ENCODE measurements around the gene CD151. TPM values are rescaled to one million over a fixed set of nuclear protein-coding genes. Genes with fewer than 3 reads are reported as not detected.
A peak's percentile ranks its signal among the peaks of the same experiment; 100 is the strongest.

Gene CD151
- total RNA-seq, 1 experiment from 2014 or later: 115 TPM

- Mint-ChIP-seq H3K27ac (no peak overlapping the region), H3K4me1 (peaks cover 41% of the 10 kb centered on the region), H3K36me3 (no peaks in the 10 kb centered on the region), H3K27me3 (ENCODE audit: low read depth) (peaks cover 33% of the 10 kb centered on the region), H3K4me3 (peak overlapping the region; percentile 69), H3K9me3 (no peaks in the 10 kb centered on the region)
- ATAC-seq (no peak), DNase-seq (ENCODE audit: low spot score) (no peak)
- TF ChIP-seq, protein P1, sequence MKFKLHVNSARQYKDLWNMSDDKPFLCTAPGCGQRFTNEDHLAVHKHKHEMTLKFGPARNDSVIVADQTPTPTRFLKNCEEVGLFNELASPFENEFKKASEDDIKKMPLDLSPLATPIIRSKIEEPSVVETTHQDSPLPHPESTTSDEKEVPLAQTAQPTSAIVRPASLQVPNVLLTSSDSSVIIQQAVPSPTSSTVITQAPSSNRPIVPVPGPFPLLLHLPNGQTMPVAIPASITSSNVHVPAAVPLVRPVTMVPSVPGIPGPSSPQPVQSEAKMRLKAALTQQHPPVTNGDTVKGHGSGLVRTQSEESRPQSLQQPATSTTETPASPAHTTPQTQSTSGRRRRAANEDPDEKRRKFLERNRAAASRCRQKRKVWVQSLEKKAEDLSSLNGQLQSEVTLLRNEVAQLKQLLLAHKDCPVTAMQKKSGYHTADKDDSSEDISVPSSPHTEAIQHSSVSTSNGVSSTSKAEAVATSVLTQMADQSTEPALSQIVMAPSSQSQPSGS (CRISPR knock-in tag; IDR thresholded peaks at IDR 0.05; ENCODE audit: borderline replicate concordance, low read depth): no peak
- TF ChIP-seq USF1 (CRISPR knock-in tag; IDR thresholded peaks at IDR 0.05): 0 out of 2 replicates have a peak, but pooled peaks have one; percentile 12
- 0 out of 2 replicates have a peak, but pooled peaks have one; percentile 1 for TF ChIP-seq FOXP1 (CRISPR knock-in tag; IDR thresholded peaks at IDR 0.05; ENCODE audit: borderline replicate concordance)
- ChIA-PET POLR2A (interaction anchor here (1.6 to 4.7 kb wide), 3 partner anchors 12 to 23 kb away, joined by 3 to 38 read pairs (median 35); partner anchors contain the start of genes PNPLA2, RPLP2 and TSPAN4), CTCF (interaction anchor here (0.6 to 7.7 kb wide), 5 partner anchors 10 to 93 kb away, joined by 3 to 82 read pairs (median 10); partner anchors contain the start of genes AP2A2, POLR2L and TSPAN4)
Measured at GRCh38 chr11:831961-832528, 707 bp upstream of the CD151 start.

GRCh38 chr11:833114-833791, 501 bp downstream of the CD151 start:
- peak overlapping the region; percentile 73 for H3K4me3 Mint-ChIP-seq
- peaks cover 33% of the 10 kb centered on the region for H3K4me1 Mint-ChIP-seq
- H3K27ac Mint-ChIP-seq: no peak overlapping the region
- no peaks in the 10 kb centered on the region for H3K36me3 Mint-ChIP-seq
- ATAC-seq (no peak), DNase-seq (ENCODE audit: low spot score) (no peak)
- CTCF ChIA-PET: interaction anchor here (1.0 to 7.7 kb wide), 6 partner anchors 9 to 89 kb away, joined by 3 to 82 read pairs (median 4); partner anchors contain the start of genes POLR2L and TSPAN4
- peaks cover 25% of the 10 kb centered on the region for H3K27me3 Mint-ChIP-seq (ENCODE audit: low read depth)
- no peaks in the 10 kb centered on the region for H3K9me3 Mint-ChIP-seq
- TF ChIP-seq RORB (CRISPR knock-in tag; IDR thresholded peaks at IDR 0.05): no peak
- TF ChIP-seq HMGXB4 (CRISPR knock-in tag; IDR thresholded peaks at IDR 0.05): peak; percentile 28; the same call in 1 of the 2 replicates
- TF ChIP-seq ZSCAN18 (CRISPR knock-in tag; IDR thresholded peaks at IDR 0.05): no peak
- POLR2A ChIA-PET: interaction anchor here (0.9 to 2.3 kb wide), 4 partner anchors 9 to 24 kb away, joined by 3 to 6 read pairs (median 4); partner anchors contain the start of genes PNPLA2, POLR2L, RPLP2 and TSPAN4

DNA sequence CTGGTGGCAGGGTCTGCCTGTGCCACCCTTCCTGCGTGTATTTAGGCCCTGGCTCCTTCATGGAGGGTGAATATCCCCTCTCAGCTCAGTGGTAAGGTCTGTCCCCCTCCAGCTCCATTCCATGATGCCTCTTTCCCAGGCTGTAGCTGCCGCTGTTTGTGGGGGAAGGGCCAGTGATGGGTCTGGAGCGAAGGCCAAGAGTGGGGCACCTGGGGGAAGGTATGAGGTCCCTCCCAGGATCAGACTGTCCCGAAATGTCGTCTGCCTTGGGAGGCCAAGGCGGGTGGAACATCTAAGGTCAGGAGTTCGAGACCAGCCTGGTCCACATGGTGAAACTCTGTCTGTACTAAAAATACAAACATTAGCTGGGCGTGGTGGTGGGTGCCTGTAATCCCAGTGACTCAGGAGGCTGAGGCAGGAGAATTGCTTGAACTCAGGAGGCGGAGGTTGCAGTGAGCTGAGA, 1.1 kb downstream of the CD151 start:
- Mint-ChIP-seq H3K4me3 (peak overlapping the region; percentile 73), H3K4me1 (peaks cover 32% of the 10 kb centered on the region), H3K27ac (no peak overlapping the region), H3K9me3 (no peaks in the 10 kb centered on the region), H3K27me3 (ENCODE audit: low read depth) (peaks cover 22% of the 10 kb centered on the region), H3K36me3 (peaks cover 4% of the 10 kb centered on the region)
- CTCF ChIA-PET: interaction anchor here (1.0 to 7.7 kb wide), 6 partner anchors 8 to 88 kb away, joined by 3 to 82 read pairs (median 4); partner anchors contain the start of genes POLR2L and TSPAN4
- DNase-seq (ENCODE audit: low spot score) (no peak), ATAC-seq (no peak)
- TF ChIP-seq NR2C2 (CRISPR knock-in tag; IDR thresholded peaks at IDR 0.05): no peak
- TF ChIP-seq, protein P2, sequence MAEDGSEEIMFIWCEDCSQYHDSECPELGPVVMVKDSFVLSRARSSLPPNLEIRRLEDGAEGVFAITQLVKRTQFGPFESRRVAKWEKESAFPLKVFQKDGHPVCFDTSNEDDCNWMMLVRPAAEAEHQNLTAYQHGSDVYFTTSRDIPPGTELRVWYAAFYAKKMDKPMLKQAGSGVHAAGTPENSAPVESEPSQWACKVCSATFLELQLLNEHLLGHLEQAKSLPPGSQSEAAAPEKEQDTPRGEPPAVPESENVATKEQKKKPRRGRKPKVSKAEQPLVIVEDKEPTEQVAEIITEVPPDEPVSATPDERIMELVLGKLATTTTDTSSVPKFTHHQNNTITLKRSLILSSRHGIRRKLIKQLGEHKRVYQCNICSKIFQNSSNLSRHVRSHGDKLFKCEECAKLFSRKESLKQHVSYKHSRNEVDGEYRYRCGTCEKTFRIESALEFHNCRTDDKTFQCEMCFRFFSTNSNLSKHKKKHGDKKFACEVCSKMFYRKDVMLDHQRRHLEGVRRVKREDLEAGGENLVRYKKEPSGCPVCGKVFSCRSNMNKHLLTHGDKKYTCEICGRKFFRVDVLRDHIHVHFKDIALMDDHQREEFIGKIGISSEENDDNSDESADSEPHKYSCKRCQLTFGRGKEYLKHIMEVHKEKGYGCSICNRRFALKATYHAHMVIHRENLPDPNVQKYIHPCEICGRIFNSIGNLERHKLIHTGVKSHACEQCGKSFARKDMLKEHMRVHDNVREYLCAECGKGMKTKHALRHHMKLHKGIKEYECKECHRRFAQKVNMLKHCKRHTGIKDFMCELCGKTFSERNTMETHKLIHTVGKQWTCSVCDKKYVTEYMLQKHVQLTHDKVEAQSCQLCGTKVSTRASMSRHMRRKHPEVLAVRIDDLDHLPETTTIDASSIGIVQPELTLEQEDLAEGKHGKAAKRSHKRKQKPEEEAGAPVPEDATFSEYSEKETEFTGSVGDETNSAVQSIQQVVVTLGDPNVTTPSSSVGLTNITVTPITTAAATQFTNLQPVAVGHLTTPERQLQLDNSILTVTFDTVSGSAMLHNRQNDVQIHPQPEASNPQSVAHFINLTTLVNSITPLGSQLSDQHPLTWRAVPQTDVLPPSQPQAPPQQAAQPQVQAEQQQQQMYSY (CRISPR knock-in tag; IDR thresholded peaks at IDR 0.05): peak; percentile 93
- POLR2A ChIA-PET: interaction anchor here (1.0 to 2.3 kb wide), 2 partner anchors 9 to 10 kb away, joined by 4 to 6 read pairs; partner anchors contain the start of genes POLR2L and TSPAN4

Data from WTC11 (cell line).